HG03159 (cell line): Measurements from ENCODE around the gene NEK9.

Source experiments
- ATAC-seq: cut with Tn5 transposase; IDR thresholded peaks from one replicate; pipeline ENCODE4 v1.9.1; 2021; ENCODE audit warnings: mild to moderate bottlenecking, moderate library complexity; ENCODE audit not compliant: unreplicated experiment

The NEK9 gene

DNA sequence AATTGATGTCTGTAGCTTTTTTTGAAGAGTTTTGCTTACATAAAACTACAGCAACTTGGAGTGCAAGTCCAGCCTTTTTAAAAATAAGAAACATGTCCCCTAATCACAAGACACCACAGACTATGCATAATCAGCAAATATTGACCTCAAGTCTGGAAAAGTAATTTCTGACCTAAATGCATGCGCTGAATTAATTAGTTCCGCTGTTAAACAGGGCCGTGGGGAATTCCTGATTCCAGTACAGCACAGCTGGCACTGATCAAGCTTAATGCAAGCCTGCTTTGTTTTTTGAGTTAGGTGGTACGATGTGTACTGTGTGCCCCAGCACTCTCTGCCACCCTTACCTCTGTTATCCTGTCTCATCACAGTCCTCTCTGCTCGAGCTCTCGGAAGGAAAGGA lies 84.8 kb downstream of the NEK9 start:
- no peak for ATAC-seq

DNA sequence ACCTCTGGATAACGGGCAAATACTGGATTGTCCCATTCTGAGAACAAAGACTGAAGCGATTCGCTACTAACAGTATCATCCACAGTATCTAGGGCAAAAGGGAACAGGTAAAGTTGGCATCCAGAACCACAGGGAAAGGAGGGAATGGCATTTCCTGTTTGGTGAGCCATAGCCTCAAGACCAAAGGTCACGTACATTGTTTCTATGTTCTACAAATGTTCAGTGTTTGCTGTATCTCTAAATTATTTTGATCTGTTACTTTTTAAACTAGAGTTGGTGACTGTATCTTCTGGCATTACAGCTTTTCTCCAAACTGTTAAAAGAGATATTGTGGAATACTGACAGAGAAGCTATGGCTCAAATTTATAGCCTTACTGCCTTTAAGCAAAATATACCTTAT lies 85.2 kb downstream of the NEK9 start:
- no peak for ATAC-seq

DNA sequence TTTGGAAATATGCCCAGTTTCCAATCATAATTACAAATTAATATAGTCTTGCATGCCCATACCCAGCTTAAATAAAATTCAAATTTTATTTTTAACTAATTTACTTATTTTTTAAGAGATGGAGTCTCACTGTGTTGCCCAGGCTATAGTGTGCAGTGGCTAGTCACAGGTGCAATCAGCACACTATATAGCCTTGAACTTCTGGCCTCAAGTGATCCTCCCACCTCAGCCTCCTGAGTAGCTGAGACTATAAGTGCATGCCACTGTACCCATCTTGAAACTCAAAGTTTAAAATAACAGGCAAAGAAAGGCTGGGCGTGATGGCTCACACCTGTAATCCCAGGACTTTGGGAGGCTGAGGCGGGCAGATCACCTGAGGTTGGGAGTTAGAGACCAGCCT lies 85.9 kb downstream of the NEK9 start:
- no peak for ATAC-seq

DNA sequence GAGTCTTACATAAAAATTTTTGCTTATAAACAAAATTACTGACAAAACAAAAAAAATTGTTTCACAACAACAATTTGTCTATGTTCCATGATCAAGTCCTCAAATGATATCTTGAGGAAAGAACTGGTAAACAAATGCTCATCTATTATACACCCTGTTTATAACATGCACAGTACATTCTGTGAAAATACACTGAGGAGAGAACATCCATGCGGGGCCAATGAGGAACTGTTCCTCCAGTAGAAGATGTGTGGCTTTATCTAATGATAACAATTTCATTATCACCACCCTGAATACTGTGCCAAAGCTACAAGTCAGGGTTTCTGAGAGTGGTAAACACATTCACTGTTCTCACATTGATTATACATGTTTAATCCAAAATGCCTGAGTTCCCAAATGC lies 86.3 kb downstream of the NEK9 start:
- ATAC-seq: no peak

DNA sequence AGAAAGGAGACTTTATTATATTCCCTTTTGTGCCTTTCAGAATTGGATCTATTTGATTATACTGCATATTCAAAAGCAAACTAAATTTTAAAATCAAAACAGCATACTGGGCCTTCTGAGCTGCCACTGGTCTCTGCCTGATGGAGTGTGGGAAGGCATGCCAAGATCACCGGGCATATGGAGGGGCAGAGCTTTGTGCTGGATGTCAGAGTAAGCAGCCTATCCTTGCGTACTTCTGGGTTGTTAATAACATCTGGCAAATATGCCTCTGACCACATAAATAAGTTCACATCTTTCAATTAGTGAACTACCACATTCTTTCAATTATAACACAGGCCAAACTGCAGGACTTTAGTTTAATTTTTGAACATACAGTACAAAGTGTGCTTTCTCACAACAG lies 93.9 kb downstream of the NEK9 start:
- no peak for ATAC-seq

DNA sequence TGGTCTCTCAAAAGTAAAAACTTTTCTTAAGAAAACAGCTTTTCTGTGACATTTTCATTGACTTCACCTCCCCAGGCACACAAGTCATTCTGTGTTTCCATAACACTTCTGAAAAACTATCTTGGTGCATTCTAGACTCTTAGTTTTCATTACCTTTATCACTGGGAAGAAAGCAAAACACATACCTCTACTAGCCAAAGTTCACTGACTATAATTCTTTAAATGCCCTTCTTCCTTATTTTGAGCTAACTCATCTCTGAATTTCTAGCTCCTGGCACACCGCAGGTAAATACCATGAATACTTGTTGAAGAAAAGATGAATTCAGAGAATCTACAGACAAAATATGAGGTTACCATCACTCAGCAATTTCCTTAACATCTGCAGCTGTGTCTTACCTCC lies 96.7 kb downstream of the NEK9 start:
- no peak for ATAC-seq
